HL-60 (cell line): ENCODE data around the gene TRIM47.

Experiments
- DNase-seq, 2 experiments: peaks; one replicate each; pipeline ENCODE4 v3.0.0-alpha.2; 2010 to 2020; ENCODE audit warnings: low read depth in 1 of 2, low spot score in 1 of 2
- H3K27ac ChIP-seq: fragments of 250-450 bp; sonication (Bioruptor Pico); replicated peaks from 2 replicates; pipeline ENCODE4 v1.5.1; 2020; ENCODE audit warnings: mild to moderate bottlenecking, moderate library complexity
- H3K27me3 ChIP-seq: fragments of 250-450 bp; sonication (Bioruptor Pico); 2 replicates; pipeline ENCODE4 v1.5.1; 2021; ENCODE audit warnings: mild to moderate bottlenecking, moderate library complexity; ENCODE audit not compliant: insufficient read depth, poor library complexity, severe bottlenecking
- H3K4me3 ChIP-seq: replicated peaks from 2 replicates; pipeline ENCODE4 v1.5.1; 2011; ENCODE audit warnings: mild to moderate bottlenecking, control low read depth, low read length; ENCODE audit not compliant: insufficient read depth
- GABPA ChIP-seq: IDR thresholded peaks from 2 replicates; pipeline ENCODE4 v1.6.1; 2012; ENCODE audit warnings: low read depth
- POLR2AphosphoS5 ChIP-seq: IDR thresholded peaks from 2 replicates; pipeline ENCODE4 v1.6.1; 2012; ENCODE audit warnings: low read depth
- REST ChIP-seq: IDR thresholded peaks from 2 replicates; pipeline ENCODE4 v1.6.1; 2012; ENCODE audit warnings: low read depth; ENCODE audit not compliant: insufficient replicate concordance
- SPI1 ChIP-seq: IDR thresholded peaks from 2 replicates; pipeline ENCODE4 v1.6.1; 2012; ENCODE audit warnings: low read depth, mild to moderate bottlenecking, borderline replicate concordance
- TF ChIP-seq, protein P1 (sequence below): IDR thresholded peaks from one replicate; pipeline ENCODE4 v1.5.1; 2011; ENCODE audit warnings: low read length, control low read depth, inconsistent platforms; ENCODE audit not compliant: insufficient read depth

TRIM47 gene

GRCh38 chr17:75919611-75920010, 41.2 kb upstream of the TRIM47 start:
- Histone ChIP-seq H3K27me3 (no peaks in the 10 kb centered on the region), H3K27ac (no peak overlapping the region), H3K4me3 (no peak overlapping the region)
- no peak for DNase-seq
- TF ChIP-seq SPI1 = no peak
- TF ChIP-seq, protein P1, sequence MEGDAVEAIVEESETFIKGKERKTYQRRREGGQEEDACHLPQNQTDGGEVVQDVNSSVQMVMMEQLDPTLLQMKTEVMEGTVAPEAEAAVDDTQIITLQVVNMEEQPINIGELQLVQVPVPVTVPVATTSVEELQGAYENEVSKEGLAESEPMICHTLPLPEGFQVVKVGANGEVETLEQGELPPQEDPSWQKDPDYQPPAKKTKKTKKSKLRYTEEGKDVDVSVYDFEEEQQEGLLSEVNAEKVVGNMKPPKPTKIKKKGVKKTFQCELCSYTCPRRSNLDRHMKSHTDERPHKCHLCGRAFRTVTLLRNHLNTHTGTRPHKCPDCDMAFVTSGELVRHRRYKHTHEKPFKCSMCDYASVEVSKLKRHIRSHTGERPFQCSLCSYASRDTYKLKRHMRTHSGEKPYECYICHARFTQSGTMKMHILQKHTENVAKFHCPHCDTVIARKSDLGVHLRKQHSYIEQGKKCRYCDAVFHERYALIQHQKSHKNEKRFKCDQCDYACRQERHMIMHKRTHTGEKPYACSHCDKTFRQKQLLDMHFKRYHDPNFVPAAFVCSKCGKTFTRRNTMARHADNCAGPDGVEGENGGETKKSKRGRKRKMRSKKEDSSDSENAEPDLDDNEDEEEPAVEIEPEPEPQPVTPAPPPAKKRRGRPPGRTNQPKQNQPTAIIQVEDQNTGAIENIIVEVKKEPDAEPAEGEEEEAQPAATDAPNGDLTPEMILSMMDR = no peak
- no peak for TF ChIP-seq REST

DNA sequence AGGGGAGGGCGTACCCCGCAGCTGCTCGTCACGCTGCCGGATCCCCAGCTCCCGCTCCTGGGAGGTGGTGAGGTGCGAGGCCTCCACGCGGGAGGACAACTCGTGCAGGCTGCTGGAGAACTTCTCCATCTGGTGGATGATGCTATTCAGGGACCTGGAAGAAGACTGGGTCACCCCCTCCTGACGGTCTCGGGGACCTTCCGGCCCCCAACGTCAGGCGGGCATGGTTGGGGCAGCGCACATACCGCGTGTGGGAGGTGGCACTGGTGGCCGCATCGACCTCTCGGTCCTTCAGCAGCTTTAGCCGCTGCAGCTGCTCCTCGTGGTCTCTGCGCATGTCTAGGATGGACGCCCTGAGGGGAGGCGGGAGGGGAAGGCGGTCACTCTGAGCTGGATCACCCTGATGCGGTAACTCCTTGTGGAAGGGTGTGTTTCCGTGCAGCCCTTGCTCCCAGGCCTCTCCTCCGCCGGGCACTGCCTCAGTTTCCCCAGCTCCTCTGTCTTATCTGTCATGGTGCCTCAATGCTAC, 39.6 kb upstream of the TRIM47 start:
- H3K27me3 ChIP-seq = no peaks in the 10 kb centered on the region
- H3K4me3 ChIP-seq = no peak overlapping the region
- TF ChIP-seq GABPA = no peak
- no peak for TF ChIP-seq SPI1
- TF ChIP-seq, protein P1 = no peak
- no peak for TF ChIP-seq POLR2AphosphoS5
- TF ChIP-seq REST = no peak
- DNase-seq = no peak
- no peak overlapping the region for H3K27ac ChIP-seq

DNA sequence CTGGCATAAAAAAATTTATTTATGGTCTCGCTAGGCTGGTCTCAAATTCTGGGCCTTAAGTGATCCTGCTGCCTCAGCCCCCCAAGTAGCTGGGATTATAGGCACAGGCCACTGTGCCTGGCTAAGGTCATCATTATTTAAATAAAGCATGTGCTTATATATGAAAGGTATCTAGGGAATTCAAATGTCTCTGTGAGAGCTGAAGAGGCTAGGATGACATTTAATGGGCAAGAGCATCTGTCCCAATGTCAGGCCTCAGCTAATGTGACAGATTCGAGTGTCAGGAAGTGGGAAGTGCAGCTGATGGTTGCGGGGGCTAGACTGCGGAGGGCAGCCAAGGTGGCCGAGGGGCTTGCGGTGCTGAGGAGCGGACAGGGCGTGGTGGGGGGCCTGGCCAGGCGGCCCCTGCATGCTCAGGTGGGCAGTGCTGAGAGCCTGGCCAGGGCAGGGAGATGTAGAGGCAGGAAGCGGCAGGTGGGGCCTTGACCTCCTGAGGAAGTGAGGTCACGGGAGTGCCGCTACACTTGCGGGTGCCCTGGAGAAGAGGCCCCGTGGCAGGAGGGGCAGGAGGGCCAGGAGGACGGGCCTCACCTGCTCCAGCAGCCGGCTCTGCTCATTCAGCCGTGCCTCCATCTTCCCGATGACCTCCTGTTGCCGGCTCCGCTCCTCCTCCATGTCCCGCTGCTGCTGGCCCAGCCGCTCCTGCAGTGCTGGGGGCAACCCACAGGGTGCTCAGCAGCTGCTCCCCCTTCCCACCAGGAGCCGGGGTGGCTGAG, 38.9 kb upstream of the TRIM47 start:
- no peak for DNase-seq
- Histone ChIP-seq H3K27ac (no peak overlapping the region), H3K27me3 (no peaks in the 10 kb centered on the region), H3K4me3 (no peak overlapping the region)
- TF ChIP-seq SPI1 (no peak), GABPA (no peak), REST (no peak), POLR2AphosphoS5 (no peak)
- TF ChIP-seq, protein P1 = no peak
